ENCODE results near the gene STUM.

The STUM gene

DNA sequence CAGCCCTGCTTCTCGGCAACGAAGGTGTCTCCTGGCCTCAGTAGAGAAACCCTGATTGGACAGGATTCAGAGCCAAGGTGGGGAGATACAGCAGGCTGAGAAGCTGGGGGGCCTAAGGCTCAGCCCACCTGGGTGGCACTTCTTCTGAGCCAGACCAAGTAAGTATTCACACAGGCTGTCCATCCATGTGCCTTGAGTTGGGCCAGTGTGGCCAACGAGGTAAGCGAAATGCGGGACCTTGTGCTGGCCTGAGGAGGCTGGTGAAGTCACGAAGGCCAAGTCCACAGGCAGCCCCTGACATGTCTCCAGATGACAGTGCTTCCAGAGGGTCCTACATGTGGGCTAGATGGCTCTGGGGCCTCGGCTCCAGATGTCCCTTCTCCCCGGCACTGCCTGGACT, 99.2 kb downstream of the STUM start:
- Mint-ChIP-seq H3K9me3 (no peaks in the 10 kb centered on the region), H3K4me3 (no peak overlapping the region), H3K36me3 (peaks cover 57% of the 10 kb centered on the region), H3K27me3 (no peaks in the 10 kb centered on the region), H3K4me1 (peaks cover 60% of the 10 kb centered on the region), H3K27ac (peak overlapping the region; percentile 58)
- no peak for DNase-seq
- CTCF ChIA-PET: interaction anchor here (0.8 to 1.8 kb wide), 2 partner anchors 13 to 181 kb away, joined by 3 to 7 read pairs; no protein-coding TSS in a partner anchor

DNA sequence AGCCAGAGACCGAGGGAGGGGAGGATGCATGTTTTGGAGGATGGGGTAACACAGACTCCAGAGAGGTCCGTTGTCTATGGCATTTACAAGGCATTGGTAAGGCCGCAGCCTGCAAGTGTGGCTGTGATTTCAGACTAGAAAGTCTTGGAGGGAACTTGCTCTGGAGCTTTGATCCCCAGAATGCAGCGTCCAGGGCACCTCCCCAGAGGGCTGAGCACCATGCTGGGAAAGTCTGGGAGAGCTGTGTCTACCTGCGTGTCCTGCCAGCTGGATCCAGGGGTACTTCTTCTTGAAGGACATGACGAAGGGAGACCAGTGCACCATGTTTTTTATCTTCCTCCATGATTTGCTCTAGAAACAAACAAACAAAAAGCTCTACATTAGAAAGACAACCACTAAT, 99.9 kb downstream of the STUM start:
- no peak overlapping the region for H3K27ac Mint-ChIP-seq
- CTCF ChIA-PET: interaction anchor here (0.8 to 1.8 kb wide), 2 partner anchors 11 to 180 kb away, joined by 3 to 7 read pairs; no protein-coding TSS in a partner anchor
- no peak for DNase-seq
- no peak overlapping the region for H3K4me3 Mint-ChIP-seq
- H3K9me3 Mint-ChIP-seq: no peaks in the 10 kb centered on the region
- no peaks in the 10 kb centered on the region for H3K27me3 Mint-ChIP-seq
- peaks cover 53% of the 10 kb centered on the region for H3K36me3 Mint-ChIP-seq
- H3K4me1 Mint-ChIP-seq: peaks cover 53% of the 10 kb centered on the region

DNA sequence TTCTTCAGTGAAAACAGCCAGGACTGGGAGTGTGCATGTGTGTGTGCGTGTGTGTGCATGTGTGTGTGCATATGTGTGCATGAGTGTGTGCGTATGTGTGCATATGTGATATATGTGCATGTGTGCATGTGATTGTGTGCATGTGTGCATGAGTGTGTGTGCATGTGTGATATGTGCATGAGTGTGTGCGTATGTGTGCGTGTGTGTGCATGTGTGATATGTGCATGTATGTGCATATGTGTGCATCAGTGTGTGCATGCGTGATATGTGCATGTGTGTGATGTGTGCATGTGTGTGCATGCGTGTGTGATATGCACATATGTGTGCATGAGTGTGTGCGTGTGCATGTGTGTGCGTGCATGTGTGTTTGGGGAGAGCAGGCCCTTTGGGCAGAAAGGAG, 100.7 kb downstream of the STUM start:
- CTCF ChIA-PET: interaction anchor here (0.7 to 5.8 kb wide), 8 partner anchors 15 to 193 kb away, joined by 3 to 25 read pairs (median 4); no protein-coding TSS in a partner anchor
- Mint-ChIP-seq H3K27me3 (no peaks in the 10 kb centered on the region), H3K27ac (peak overlapping the region; percentile 22), H3K4me1 (peaks cover 45% of the 10 kb centered on the region), H3K36me3 (peaks cover 51% of the 10 kb centered on the region), H3K4me3 (no peak overlapping the region), H3K9me3 (no peaks in the 10 kb centered on the region)
- no peak for DNase-seq

DNA sequence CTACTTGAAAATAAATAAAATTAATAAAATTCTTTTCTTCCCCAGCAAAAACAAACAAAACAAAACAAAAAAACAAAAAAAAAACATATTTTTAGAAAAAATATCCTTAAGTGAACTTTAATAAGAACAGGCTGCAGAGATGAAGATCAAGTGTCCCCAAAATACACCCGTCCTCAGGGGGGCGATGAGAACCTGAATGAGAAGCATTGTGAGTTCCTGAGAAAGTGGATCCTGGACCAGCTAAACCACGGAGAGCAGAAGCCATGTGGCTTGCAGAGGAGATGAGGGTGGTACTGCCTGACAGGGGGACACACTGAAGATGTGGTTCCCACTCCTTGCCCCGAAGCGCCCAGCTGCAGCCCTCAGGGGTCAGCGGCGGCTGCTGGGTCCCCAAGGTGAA, 101.2 kb downstream of the STUM start:
- Mint-ChIP-seq H3K27ac (peak overlapping the region; percentile 46), H3K4me1 (peaks cover 40% of the 10 kb centered on the region), H3K36me3 (peaks cover 47% of the 10 kb centered on the region), H3K9me3 (no peaks in the 10 kb centered on the region), H3K27me3 (no peaks in the 10 kb centered on the region), H3K4me3 (no peak overlapping the region)
- CTCF ChIA-PET: interaction anchor here (0.7 to 5.8 kb wide), 8 partner anchors 15 to 192 kb away, joined by 3 to 25 read pairs (median 4); no protein-coding TSS in a partner anchor
- peak; percentile 64 for DNase-seq

DNA sequence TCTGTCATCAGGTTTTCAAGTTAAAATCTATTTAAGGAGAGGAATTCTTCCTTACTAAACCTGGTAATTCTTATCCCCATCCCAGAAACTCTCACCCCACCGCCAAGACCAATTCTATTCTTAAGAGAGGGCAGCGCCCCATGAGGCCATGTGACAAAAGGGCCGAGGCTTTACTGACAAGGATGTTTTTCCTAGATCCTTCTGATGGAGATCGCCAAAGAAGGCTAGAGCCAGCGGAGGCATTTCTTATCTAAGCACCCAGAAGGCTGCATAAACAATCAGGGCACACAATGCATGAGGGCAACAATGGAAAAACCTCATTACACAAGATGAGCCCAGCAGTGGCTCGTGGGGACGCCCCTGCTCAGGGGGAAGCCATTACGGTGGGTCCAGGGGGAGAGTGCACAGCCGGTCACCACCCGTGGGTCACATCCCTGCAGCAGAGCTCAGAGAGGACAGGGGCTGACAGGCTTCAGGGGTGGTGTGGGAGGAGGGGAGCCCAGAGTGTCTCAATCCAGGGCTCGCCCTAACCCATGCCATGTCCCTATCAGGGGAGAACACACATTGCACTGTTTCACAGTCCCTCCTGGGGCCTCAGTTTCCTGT, 101.8 kb downstream of the STUM start:
- DNase-seq: no peak
- Mint-ChIP-seq H3K27me3 (no peaks in the 10 kb centered on the region), H3K27ac (peak overlapping the region; percentile 49), H3K4me1 (peaks cover 34% of the 10 kb centered on the region), H3K4me3 (no peak overlapping the region), H3K36me3 (peaks cover 42% of the 10 kb centered on the region), H3K9me3 (no peaks in the 10 kb centered on the region)
- CTCF ChIA-PET: interaction anchor here (1.0 to 5.8 kb wide), 9 partner anchors 13 to 178 kb away, joined by 3 to 25 read pairs (median 5); no protein-coding TSS in a partner anchor

DNA sequence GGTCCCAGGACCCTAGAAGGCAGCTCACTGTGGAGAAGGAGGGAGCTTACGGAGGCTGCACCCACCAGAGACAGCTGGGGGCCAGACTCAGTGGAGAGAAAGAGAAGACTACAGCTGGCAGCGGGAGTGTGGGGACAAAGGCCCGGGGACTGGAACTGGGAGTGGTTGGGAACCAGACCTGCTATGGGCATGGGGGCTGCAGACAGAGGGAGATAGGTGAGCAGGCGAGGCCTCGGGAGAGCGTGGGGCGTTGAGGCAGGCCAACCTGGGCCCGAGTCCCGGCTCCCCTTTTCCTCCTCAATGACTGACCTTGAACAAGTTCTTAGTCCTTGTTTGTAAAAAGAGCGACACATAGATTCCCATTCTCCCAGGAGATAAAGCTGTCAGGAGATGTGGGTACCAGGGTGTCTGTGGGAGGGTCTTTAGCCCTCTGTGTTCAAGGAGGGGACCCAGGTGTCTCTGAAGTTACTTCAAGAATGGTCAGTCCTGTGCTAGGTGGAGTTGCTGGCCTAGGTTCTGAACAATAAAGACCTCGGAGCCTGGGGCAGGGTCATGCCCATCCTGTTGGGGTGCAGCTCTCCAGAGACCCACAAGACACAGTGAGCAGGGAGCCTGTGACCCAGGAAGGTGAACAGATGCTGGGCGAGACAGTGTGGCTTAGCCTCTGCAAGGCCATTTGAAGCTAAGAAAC, 102.6 kb downstream of the STUM start:
- no peak for DNase-seq
- H3K4me1 Mint-ChIP-seq: peaks cover 26% of the 10 kb centered on the region
- no peaks in the 10 kb centered on the region for H3K27me3 Mint-ChIP-seq
- no peaks in the 10 kb centered on the region for H3K9me3 Mint-ChIP-seq
- peaks cover 34% of the 10 kb centered on the region for H3K36me3 Mint-ChIP-seq
- peak overlapping the region; percentile 49 for H3K27ac Mint-ChIP-seq
- CTCF ChIA-PET: interaction anchor here (1.4 to 5.8 kb wide), 4 partner anchors 12 to 177 kb away, joined by 4 to 25 read pairs (median 6); no protein-coding TSS in a partner anchor
- no peak overlapping the region for H3K4me3 Mint-ChIP-seq

DNA sequence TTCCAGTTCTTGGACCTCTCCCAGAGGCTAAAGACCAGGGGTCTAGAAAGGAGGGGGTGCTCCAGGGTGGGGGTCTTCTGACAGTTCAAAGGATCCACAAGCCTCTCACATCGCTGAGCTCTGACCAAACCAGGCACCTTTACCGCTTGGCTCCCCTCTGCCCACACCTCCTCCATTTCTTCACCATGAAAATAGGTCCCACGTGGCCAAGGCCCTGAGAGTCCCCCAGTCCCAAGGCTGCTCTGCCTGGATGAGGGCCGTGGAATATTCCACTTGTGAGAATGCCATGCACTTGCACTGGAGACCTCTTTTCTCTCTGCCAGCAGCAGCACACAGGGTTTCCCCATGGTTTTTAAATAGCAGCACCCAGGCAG, 103.2 kb downstream of the STUM start:
- no peak for DNase-seq
- CTCF ChIA-PET: interaction anchor here (1.4 to 5.8 kb wide), 3 partner anchors 11 to 176 kb away, joined by 4 to 25 read pairs (median 5); no protein-coding TSS in a partner anchor
- H3K27me3 Mint-ChIP-seq: no peaks in the 10 kb centered on the region
- no peak overlapping the region for H3K27ac Mint-ChIP-seq
- H3K4me3 Mint-ChIP-seq: no peak overlapping the region
- peaks cover 30% of the 10 kb centered on the region for H3K36me3 Mint-ChIP-seq
- H3K9me3 Mint-ChIP-seq: no peaks in the 10 kb centered on the region
- peaks cover 20% of the 10 kb centered on the region for H3K4me1 Mint-ChIP-seq

DNA sequence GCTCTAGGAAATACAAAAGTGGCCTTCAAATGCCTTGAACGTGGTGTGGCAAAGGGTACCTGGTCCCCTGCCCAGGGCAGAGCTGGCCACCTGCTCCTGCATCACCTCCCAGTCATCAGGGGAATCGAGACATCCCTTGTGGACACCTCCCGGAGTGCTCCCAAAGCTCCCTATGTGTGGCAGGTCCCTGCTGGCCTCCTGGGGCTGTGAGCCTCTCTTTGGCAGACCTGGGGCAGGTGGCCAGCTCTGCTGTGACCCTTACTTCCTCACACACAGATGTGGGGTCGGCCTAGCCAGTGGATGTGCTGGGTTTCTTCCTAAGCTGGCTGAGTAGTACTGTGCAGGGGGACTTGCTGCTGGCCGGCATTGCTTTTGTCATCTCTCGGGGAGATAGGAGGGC, 104.0 kb downstream of the STUM start:
- Mint-ChIP-seq H3K27me3 (no peaks in the 10 kb centered on the region), H3K9me3 (no peaks in the 10 kb centered on the region), H3K4me1 (peaks cover 19% of the 10 kb centered on the region), H3K27ac (peak overlapping the region; percentile 55), H3K36me3 (peaks cover 24% of the 10 kb centered on the region), H3K4me3 (no peak overlapping the region)
- no peak for DNase-seq
- CTCF ChIA-PET: interaction anchor here (0.8 to 5.8 kb wide), 7 partner anchors 12 to 176 kb away, joined by 3 to 25 read pairs (median 4); no protein-coding TSS in a partner anchor

DNA sequence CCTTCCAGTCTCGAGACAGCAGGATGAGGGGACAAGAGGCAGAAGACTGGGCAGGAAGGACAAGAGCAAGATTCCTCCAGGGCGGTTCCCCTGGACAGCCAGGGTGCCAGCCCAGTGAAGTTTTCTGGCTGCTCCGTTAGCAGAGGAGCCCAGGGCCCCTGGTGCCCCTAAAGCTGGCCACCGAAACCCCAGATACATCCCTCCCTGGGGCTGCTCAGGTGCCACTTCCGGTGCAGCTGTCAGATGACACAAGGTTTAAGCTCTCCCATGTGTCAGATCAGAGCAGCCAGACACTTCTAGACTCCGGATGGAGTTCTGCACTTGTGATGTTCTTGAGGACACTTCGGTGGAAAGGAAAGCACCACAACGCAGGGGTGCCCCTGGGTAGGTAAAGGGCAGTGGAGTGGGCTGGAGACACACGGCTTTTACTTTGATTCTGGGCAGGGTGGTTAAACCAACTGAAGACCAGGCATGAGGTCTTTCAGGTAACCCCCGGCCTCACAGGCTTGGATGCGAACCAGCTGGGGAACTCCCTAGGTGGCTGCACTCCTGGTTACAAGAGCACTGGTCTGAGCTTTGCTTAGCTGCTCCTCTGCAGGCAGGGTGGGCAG, 104.9 kb downstream of the STUM start:
- Mint-ChIP-seq H3K9me3 (no peaks in the 10 kb centered on the region), H3K27ac (peak overlapping the region; percentile 98), H3K4me3 (peak overlapping the region; percentile 62), H3K4me1 (peaks cover 19% of the 10 kb centered on the region), H3K27me3 (no peaks in the 10 kb centered on the region), H3K36me3 (peaks cover 21% of the 10 kb centered on the region)
- DNase-seq: peak; percentile 83
- CTCF ChIA-PET: interaction anchor here (0.8 to 5.8 kb wide), 12 partner anchors 9 to 175 kb away, joined by 3 to 25 read pairs (median 4); no protein-coding TSS in a partner anchor

DNA sequence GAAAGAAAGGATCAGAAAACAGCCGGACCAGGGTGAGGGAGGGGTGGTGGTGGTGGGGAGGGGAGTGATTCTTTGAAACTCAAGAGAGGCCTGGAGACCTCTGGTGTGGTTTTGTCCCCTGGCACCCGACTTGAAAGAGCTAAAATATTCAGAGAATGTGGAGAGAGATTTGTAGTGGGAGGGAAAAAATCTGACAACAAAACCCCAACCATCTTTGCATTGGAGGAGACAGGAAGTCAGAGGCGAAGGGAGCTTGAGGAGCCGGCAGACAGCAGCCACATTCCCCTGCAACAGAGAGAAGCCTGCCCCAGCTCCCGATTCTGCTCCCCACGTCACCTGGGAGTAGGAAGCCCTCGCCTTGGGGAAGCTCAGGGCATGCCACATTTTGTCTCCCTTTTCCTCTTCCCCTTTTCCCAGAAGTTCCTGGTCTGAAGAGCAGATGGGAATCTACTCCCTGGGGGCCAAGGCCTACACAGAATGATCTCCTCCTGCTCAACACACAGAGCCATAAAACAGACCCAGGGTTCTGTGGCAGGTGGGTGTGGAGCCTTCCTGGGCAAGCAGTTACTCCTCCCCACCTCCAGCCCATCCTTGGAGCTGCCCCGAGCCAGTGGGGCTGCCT, 105.6 kb downstream of the STUM start:
- DNase-seq: no peak
- Mint-ChIP-seq H3K4me3 (peak overlapping the region; percentile 62), H3K4me1 (peaks cover 22% of the 10 kb centered on the region), H3K9me3 (no peaks in the 10 kb centered on the region), H3K27me3 (no peaks in the 10 kb centered on the region), H3K36me3 (peaks cover 15% of the 10 kb centered on the region), H3K27ac (peak overlapping the region; percentile 98)
- CTCF ChIA-PET: interaction anchor here (0.8 to 5.8 kb wide), 13 partner anchors 8 to 174 kb away, joined by 3 to 25 read pairs (median 4); no protein-coding TSS in a partner anchor

DNA sequence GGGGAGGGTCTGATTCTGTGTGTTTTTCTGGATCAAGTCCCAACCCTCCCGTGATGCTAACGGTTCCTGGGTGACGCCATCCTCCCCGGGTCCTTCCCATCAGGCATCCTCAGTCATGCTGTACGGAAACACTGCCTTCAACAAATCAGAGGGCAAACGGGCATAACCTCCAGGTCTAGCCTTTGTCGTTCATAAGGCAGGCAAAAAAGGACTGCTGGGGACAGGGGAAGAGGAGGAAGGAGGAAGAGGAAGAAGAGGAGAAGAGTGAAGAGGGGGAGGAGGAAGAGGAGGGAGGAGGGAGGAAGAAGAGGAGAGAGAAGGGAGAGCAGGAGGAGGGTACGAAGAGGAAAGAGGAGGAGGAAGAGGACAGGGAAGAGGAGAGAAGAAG, 106.1 kb downstream of the STUM start:
- Mint-ChIP-seq H3K27me3 (no peaks in the 10 kb centered on the region), H3K4me3 (peak overlapping the region; percentile 62), H3K27ac (peak overlapping the region; percentile 98), H3K36me3 (peaks cover 12% of the 10 kb centered on the region), H3K9me3 (no peaks in the 10 kb centered on the region), H3K4me1 (peaks cover 22% of the 10 kb centered on the region)
- no peak for DNase-seq
- CTCF ChIA-PET: interaction anchor here (0.6 to 5.8 kb wide), 10 partner anchors 8 to 470 kb away, joined by 3 to 25 read pairs (median 5); no protein-coding TSS in a partner anchor

DNA sequence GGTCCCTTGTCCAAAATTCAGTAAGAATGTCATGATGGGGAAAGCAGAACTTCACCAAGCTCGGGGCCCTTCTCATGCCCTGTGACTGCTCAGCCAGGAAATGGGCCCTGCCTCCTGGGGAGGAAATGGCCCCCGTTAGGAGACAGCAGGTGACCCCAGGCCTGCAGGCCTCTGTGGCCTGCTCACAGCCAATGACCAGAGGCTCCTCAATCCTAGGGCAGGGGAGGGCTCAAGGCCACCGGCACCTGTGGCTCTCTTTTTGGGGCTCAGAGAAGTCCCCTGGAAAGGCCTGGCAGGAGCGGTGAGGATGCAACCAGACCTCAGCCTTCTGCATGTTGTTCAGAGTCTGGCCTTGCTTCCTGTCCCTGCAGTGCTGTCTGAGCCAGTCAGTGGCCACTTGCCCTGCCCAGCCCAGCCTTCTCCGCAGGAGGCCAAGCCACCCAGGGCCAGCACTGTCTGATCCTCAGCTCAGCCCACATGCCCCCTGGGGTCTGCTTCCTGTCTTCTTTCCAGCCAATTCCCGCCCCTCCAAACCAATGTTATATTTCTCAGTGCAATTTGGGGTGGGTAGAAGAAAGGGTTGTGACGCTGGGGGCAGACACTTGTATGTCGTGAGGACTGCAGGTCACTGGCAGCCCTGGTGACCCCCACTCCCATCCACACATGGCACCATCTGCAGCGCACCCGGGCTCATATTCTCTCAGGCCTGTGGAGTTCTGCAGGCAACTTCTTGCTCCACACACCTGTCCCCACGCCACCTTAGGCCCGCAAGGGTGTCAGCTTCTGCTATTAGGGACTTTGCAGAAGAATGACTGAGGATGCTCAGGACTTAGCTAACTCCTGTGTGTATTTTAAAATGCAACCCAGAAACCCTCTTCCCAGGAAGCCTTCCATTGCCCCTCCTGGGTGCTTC, 106.9 kb downstream of the STUM start:
- Mint-ChIP-seq H3K27ac (peak overlapping the region; percentile 98), H3K27me3 (no peaks in the 10 kb centered on the region), H3K36me3 (peaks cover 18% of the 10 kb centered on the region), H3K9me3 (no peaks in the 10 kb centered on the region), H3K4me1 (peaks cover 22% of the 10 kb centered on the region), H3K4me3 (peak overlapping the region; percentile 62)
- CTCF ChIA-PET: interaction anchor here (0.6 to 1.4 kb wide), 4 partner anchors 9 to 470 kb away, joined by 3 to 5 read pairs (median 3); no protein-coding TSS in a partner anchor
- peak; percentile 49 for DNase-seq

DNA sequence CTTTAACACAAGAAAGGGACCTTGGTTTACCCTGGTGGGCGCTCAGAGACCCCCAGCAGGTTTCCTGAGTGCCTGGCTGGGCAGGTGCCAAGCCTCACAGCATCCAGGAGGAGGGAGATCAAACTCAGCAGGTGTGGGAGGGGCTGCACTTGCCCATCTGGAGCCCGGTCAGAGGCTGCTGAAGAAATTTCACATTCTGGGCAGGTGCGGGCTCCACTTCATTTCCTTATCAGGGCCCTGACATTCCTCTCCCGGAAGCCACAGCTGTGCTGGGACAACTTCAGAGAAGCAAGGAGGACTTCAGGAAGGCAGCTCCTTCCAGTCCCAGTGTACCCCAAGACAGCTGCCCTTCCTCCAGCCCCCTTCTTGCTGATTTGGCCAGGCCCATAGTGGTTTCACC, 107.6 kb downstream of the STUM start:
- CTCF ChIA-PET: interaction anchor here (1.4 kb wide), 1 partner anchor 8 kb away, joined by 3 read pairs; no protein-coding TSS in a partner anchor
- H3K36me3 Mint-ChIP-seq: peaks cover 23% of the 10 kb centered on the region
- DNase-seq: no peak
- peak overlapping the region; percentile 87 for H3K27ac Mint-ChIP-seq
- peaks cover 23% of the 10 kb centered on the region for H3K4me1 Mint-ChIP-seq
- H3K9me3 Mint-ChIP-seq: no peaks in the 10 kb centered on the region
- H3K4me3 Mint-ChIP-seq: no peak overlapping the region
- H3K27me3 Mint-ChIP-seq: no peaks in the 10 kb centered on the region

Measured in activated naive CD4-positive, alpha-beta T cell treated with anti-CD3 and anti-CD28 coated beads, Interleukin-2, amount 10 ng/mL, durations not matched to agents 7 days and 5 days (primary cell).